GM12865 (cell line): ENCODE data around the gene FAM72D.
"Not testable (repeated sequence)": the region's sequence is repeated elsewhere in the genome, so short reads cannot be mapped to it uniquely, and the experiment has no call there.

Experiments used
- DNase-seq: peaks from one replicate; pipeline ENCODE4 v3.0.0; 2010; ENCODE audit warnings: low read depth
- H3K4me3 ChIP-seq: 2 replicates; pipeline ENCODE4 v1.5.1; 2011; ENCODE audit warnings: mild to moderate bottlenecking, low read depth, low read length, control low read depth

The FAM72D gene

DNA sequence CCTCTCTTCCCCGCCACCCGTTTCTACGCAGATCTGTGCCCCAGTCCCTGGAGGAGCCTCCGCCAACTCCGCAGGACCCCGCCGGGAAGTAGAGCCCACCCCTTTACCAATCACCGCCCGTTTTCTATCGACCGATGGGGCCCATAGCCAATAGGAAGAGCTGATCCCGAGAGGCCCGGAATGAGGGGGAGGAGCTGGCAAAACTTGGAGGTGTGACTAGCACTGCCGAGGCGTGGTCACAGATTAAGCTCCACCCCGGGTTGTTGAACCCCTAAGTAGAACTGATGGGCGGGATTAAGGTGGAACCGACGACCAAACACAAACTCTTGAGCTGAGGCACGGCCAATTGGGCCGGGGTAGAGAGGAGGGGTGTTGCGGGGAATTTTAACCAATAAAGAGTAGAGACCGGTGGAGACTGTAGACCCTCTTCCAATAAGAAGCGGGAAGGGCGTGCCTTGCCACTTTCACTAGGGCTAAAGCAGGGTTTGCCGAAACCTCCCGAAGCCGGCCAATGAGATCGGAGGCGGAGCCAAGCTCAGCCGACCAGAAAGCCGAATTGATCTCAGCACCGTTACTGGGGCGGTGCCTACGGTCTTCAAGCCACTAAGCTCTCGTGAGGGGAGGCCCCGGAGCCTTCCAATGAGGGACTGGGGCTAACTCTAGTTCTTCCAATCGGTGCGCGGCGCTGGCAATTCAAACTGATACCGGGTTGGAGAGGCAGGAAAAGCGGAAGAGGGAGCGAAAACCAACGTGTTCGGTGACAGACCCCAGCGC lies at the start of gene FAM72D, which contains the start of gene SRGAP2B:
TSS of gene FAM72D (plus strand) at position 691 of the 774 bp plus-strand sequence. CDS start 874 bp downstream, outside the sequence.
TSS of gene SRGAP2B (minus strand) at position 45 of the 774 bp plus-strand sequence. CDS start 2,427 bp downstream, outside the sequence.
- H3K4me3 ChIP-seq = peak within 1 kb of the TSS; percentile 46
- not testable (repeated sequence) for DNase-seq

DNA sequence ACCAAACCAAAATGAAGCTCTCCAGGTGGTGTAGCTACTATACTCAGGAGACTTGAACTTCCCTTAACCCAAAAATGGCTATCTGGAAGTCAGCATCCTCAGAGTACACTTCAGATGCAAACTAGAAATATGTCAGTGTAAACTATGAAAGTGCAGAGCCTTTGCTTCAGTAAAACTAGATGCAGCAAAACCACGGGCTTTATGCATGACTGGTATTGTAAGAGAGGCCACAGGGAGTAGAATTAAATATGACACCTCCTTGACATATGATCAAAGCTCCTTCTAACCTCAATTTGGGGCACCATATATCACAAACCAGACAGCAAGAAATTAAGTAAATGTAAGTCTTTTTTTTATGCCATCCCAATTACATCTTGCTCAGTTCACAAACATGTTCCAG lies 48.2 kb upstream of the FAM72D start:
- not testable (repeated sequence) for H3K4me3 ChIP-seq, DNase-seq

DNA sequence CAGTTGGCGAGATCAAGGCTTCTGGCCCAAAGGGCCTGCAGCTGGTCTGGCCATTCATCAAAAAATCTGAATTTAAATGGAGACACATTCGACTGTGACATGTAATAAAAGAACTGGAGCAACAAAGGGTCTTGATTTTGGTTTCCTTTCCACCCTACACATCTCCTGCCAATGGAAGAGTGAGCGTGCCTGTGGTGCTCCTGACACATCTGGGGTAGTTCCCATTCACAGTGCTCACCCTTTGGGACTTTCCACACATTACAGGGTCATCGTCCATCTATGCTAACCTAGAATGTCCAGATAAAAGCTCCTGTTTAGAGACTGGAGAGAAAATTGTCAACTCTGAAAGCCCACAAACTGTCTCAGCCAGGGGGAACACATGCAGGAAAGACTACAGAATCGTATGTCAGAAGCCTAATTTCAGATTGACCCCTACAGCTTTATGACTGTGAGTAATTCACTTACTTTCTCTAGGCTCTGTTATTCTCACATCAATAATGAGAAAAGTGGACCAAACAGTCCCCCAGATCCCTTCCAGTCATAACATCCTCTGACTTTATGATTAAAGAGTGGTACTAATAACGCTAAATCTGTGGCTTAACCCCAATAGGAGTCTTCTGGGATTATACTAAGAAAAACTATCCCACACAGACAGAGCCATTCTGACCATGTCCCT lies 47.5 kb upstream of the FAM72D start:
- H3K4me3 ChIP-seq, DNase-seq: not testable (repeated sequence)

DNA sequence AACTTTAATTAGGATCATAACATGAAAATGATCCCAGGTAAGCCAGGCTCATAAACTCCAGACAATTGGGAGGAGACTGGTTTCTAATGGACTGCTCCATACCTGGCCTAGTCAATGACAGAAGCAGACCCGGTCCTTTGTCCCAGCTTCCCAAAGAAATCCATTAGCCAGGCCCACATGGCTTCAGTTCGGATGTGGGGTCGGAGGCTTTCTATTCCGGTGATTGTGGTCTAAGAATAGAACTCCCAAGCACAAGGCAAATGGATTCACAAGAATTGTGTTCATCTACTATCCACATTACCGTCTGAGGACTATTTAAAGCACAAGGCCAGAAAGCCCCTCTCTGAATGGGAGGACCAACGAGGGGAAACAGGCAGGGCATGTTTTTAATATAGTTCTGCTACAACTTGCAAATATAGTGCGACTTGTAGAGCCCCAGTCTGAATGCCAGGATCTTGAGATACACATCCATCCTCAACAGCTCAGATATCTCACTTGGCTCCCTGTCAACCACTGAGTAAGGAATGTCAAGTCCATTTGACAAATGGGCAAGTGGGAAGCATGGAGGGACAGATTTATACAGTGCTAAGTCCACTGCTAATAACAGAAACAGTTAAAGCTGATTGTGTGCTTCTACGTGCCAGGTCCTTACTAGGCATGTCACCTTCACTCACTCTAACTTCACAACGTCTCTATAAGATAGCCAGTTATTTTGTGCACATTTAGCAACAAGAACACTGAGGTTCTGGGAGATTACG lies 43.6 kb upstream of the FAM72D start:
- not testable (repeated sequence) for DNase-seq, H3K4me3 ChIP-seq

DNA sequence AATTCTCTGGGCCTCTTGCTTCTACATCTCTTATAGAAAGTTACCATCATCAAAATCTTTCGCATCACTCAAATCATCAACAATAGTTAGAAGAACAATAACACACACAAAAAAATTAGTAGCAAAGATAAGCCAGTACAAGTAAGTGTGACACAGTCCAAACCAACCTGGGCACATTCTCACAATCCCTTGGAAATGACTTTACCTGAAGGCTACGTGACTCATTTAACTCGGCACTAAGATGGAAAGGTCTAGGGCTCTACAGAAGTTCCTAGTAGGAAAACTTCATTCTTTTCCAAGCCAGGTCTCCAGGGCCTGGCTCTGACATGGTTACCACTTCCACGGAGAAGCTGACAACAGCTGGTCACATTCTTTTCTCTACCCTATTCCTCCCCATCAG lies 42.3 kb upstream of the FAM72D start:
- not testable (repeated sequence) for H3K4me3 ChIP-seq, DNase-seq

DNA sequence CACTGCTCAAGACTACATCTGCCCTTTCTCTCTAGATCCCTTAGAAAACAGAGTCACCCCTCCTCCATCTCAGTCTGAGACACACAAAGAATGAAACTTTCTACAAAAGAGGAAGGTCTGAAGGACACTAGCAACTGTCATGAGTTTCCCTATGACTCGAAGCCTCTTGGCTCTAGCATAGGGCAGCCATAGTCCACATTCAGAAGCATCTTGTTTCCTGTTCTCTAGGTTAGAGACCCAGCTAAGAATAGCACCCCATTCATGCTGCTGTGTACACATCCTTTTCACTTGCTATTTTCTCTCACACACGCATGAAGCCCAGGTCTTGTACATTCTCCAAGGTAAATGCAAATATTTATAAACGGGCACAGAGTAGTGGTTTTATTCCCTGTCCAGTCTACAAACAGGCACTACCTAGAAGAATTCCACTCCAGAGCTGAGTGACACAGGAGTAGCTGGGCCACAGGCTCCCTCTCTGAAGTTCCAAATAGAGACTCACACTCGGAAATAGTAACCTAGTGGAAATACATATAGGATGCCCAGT lies 40.5 kb upstream of the FAM72D start:
- DNase-seq, H3K4me3 ChIP-seq: not testable (repeated sequence)

DNA sequence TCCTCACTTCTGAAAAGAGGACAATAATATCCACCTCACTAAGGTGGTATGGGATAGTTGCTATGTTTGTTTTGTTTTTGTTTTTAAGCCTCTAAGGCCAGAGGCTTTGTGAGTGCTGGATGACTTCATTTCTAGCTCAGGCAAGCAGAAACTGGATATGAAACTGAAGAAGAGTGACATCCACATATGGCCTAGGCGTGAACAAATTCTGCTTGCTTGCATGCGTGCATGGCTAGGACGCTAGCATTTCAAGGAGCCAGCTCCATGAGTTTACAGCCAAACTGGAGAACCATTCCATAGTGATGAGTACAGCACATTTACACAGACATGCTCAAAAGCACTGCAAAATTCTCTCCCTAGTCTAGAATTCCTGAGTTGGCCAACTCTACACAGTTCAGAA lies 37.6 kb upstream of the FAM72D start:
- H3K4me3 ChIP-seq, DNase-seq: not testable (repeated sequence)

DNA sequence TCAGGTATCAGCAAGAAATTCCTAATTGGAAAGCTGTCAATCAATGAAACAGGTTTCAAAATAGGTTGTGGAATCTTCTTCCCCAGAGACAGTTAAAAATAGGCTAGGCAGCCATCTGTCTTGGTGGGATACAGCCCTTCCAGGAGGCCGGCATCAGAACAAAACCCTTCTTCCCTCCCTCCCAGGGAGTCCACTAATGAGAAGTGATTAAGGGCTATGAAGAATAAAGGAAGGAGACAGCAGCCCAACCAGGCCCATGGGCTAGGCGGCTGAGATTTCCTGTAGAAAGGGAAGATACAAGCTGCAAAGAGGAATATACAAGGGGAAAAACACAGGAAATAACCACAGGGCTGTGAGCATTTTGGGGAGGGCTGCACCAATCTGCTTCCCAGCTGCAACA lies 32.5 kb upstream of the FAM72D start:
- not testable (repeated sequence) for DNase-seq, H3K4me3 ChIP-seq

DNA sequence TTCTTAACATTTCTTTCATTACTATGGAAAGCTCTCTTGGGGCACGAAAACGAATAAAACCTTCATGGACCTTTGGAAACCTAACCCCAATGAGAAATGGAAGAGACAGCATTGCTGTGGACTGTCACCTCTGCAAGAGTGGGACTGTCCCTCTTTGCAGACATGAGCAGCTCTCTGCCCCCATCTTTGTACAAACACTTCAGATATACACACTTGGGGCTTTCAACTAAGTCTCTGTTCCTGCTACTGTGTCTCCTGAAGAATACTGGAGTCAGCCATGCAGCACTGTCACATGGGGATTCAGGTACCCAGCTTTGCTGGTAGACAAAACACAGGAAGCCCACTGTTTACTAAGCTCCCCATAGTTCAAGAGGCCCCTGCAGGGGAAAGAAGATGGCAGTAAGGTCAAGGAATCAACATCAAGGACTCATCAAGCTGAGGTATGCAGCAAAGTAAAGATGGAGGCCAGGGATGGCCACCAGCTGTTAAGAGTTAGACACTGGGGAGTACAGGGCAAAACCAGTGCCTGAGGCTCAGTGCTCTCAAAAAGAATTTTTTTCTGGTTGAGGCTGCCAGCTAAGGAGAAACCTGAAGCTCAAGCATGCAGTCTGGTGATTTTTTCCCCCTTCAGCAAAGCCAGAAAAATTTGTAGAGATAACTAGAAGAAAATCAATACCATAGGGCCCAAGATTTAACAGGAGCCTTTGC lies 31.7 kb upstream of the FAM72D start:
- H3K4me3 ChIP-seq, DNase-seq: not testable (repeated sequence)

DNA sequence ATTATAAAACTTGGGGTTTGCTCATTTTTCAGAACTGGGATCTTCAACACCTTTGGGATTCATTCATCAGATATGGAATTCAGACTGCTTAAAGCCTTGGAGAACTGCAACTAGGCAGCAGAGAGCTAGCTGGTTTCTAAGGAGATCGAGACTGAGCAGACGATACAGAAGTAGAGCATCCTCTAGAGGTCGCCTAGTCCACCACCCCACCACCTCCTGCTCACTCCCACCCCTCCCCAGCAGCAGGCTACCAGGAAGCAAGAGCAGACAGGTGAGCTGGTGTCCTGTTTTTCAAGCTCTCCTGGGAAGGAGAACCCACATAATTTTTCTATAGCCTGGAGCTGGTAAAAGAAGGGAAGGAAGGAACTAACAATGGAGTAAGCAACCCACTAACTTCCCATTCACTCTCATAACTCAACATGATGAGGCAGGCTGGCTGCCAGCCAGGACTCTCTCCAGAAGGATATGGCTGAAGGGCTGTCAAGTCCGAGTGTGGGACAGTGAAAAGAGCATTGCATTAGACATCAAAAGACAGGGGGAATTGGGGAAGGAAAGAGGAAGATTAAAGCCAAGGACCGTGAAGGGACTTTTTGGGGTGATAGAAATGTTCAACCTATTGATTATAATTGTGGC lies 30.5 kb upstream of the FAM72D start:
- not testable (repeated sequence) for H3K4me3 ChIP-seq, DNase-seq

DNA sequence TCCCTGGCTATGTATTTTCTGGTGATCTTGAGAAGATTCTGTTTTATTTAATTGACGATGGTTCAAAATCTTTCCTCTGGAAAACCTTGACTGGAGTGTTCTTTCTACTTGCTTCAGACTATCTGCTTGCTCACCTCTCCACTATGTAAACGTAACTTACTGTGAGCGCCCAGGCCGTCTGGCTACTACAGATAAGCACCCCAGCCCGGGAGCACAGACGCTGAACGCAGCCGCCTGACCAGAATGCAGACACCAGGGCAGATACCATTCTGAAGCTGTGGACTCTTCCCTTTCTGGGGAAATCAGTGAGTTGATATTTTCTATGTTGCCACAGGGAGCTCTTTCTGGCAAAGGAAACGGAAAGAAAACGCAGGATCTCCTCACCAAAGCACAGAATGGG lies 29.3 kb upstream of the FAM72D start:
- not testable (repeated sequence) for H3K4me3 ChIP-seq, DNase-seq

DNA sequence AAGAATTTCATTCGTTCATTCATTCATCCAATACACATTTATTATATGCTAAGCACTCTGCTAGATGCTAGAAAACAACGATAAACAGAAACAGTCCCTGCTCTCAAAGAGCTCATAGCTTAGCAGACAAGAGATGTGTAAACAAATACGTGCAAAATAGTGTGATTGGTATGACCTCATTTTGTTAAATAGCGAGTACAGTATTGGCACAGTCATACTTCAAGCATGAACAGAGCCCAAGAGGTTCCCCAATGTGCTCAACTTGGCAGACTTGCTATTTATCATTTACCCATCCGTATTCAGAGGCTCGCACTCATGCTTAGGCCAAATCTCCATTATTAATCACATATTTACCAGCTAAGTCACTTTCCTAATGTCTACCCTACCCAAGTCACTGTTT lies 24.2 kb upstream of the FAM72D start:
- H3K4me3 ChIP-seq, DNase-seq: not testable (repeated sequence)

DNA sequence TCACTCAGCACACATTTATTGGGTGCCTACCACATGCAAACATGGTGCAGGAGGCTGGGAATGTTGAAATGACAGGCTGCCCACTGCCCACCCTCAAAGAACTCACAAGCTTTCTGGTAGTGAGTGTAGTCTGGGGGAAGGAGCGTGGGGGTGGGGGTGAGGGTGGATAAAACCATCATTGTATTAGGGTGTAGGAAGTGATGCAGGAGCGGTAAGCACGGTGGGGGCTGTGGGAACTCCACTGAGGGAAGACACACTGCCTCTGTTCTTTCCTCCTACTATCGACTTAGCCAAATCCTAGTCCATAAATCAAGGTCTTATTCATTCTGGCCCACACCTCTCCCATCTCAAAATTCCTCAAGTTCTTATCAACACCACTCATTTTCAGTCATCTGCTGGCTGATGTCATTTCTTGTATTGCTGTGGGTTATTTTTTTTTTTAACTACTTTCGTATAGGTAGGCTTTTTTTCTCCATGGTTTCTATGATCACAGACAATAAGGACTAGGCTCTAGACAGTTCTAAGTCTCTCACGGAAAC lies 21.7 kb upstream of the FAM72D start:
- DNase-seq, H3K4me3 ChIP-seq: not testable (repeated sequence)

DNA sequence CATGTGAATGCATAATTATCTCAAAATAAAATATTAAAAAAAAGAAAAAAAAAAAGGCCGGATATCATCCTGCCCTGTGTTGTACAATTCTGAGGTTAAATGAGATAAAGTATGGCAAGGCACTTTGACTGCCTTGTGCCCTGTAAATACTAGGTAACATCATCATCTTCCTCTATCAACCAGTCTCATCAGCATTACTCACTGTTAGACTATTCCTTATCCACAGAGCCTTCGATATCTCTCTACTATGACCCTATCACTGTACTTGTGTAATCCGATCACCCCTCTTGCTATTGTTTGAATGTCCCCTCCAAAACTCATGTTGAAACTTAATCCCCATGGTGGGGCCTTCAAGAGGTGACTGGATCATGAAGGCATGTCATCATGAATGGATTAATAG lies 18.9 kb upstream of the FAM72D start:
- H3K4me3 ChIP-seq, DNase-seq: not testable (repeated sequence)

DNA sequence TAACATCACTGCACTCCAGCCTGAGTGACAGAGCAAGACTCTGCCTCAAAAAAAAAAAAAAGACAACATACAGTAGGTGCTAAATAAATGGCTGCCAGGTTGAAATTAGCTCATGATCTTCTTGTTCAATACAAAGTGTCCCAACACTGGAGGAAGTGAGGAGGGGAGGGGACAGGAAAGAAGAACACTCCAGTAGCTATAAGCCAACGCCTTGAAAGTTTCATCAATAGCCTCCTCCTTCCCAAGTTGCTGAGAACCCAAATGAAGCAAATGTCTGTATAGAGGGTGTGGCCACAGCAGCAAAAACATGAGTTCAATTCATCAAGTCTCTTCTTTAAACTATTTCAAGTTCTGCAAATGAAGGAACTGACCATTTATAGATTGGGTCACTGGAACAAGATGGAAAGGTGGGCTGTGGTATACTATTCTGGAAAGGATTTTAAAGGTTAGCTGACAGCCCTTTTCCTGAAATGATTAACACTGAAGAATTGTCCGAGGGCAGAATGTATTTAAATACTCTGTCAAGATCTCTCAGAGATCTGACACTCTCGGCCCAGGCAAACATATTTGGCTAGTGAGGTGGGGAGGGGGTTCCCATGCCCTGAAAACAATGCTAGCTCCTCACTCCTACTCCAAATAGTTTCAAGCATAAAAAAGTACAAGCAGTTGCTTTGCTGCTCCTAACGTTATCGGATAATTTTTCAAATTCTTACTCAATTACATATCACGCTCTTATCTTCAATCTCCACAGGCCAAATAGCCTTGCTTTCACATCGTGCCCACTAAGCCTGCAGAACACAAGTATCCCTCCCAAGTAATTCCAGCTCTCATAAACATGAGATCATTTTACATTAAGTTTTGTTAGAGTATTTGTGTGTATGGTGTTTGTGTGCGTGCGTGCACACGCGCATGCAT lies 17.6 kb upstream of the FAM72D start:
- DNase-seq = not testable (repeated sequence)

DNA sequence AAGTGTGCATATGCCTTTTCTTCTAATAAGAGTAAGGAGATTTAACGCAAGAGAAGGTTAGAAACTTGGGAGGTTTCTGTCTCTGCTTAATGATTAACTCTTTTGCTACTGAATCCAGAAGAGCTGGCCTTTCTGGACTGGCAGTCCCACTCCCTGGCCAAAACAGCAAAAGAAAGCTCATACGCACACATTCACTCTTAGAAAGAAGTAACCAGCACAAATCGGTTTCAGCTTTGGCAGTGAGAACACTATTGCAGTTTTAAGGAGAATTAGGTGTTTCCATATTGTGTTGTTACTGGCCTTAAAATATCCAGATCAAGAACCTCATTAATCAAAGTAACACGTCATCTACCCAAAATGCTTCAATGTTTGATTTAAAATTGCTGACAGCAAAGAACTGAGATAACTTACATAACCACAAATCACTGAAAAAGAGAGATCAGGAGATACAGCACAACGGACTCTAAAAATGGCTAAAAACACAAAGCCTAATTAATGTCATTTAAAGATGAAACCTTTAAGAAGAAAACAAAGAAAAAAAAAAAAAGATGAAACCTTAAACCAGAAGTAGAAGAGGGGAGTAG lies 16.9 kb upstream of the FAM72D start:
- not testable (repeated sequence) for H3K4me3 ChIP-seq, DNase-seq

More for the DNA sequence above, 17.6 kb upstream of the FAM72D start:
- not testable (repeated sequence) for H3K4me3 ChIP-seq

DNA sequence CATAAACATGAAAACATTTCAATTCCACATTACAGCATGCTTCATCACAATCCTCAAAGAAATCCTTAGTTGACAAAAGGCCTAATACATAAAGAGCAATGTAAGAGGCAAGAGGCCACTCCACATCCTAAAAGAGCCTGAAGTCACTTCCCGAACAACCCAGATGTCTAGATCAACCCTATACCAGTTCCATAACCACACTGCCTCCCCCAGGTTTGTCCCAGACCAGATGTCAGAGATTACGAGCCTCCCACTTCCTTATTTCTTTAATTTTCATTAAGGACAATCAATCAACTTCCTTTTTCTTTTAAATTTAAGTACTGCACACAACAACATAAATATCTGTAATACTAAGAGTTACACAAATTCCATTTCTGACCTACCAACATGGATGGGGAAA lies 16.0 kb upstream of the FAM72D start:
- not testable (repeated sequence) for DNase-seq, H3K4me3 ChIP-seq
